GM18858 (cell line): ENCODE data around the gene HHAT.

Experiments used
- ATAC-seq: cut with Tn5 transposase; IDR thresholded peaks from one replicate; pipeline ENCODE4 v1.9.1; 2021; ENCODE audit not compliant: unreplicated experiment

HHAT gene

GRCh38 chr1:210698661-210699060 is 370.0 kb downstream of the HHAT start:
- no peak for ATAC-seq

- no peak for ATAC-seq
Observed at GRCh38 chr1:210700083-210700482, 371.4 kb downstream of the HHAT start.

- ATAC-seq = no peak
Observed at GRCh38 chr1:210700511-210700910, 371.8 kb downstream of the HHAT start.

- ATAC-seq = no peak
Observed at GRCh38 chr1:210702506-210702905, 373.8 kb downstream of the HHAT start.

GRCh38 chr1:210703593-210703992 is 374.9 kb downstream of the HHAT start:
- no peak for ATAC-seq

- ATAC-seq = no peak
Observed at GRCh38 chr1:210705086-210705485, 376.4 kb downstream of the HHAT start.

GRCh38 chr1:210706246-210706645 is 377.5 kb downstream of the HHAT start:
- ATAC-seq = no peak

GRCh38 chr1:210707300-210708240 is 378.9 kb downstream of the HHAT start:
- no peak for ATAC-seq

- no peak for ATAC-seq
Observed at GRCh38 chr1:210709701-210710100, 381.0 kb downstream of the HHAT start.

- no peak for ATAC-seq
Observed at GRCh38 chr1:210711825-210712612, 383.3 kb downstream of the HHAT start.

- no peak for ATAC-seq
Observed at GRCh38 chr1:210715072-210715471, 386.4 kb downstream of the HHAT start.

GRCh38 chr1:210722410-210723081 is 393.8 kb downstream of the HHAT start:
- no peak for ATAC-seq

- ATAC-seq = no peak
Observed at GRCh38 chr1:210723646-210724045, 394.9 kb downstream of the HHAT start.

- no peak for ATAC-seq
Observed at GRCh38 chr1:210724768-210725167, 396.1 kb downstream of the HHAT start.
